ENCODE data around the gene POLR2J.

The POLR2J gene

DNA sequence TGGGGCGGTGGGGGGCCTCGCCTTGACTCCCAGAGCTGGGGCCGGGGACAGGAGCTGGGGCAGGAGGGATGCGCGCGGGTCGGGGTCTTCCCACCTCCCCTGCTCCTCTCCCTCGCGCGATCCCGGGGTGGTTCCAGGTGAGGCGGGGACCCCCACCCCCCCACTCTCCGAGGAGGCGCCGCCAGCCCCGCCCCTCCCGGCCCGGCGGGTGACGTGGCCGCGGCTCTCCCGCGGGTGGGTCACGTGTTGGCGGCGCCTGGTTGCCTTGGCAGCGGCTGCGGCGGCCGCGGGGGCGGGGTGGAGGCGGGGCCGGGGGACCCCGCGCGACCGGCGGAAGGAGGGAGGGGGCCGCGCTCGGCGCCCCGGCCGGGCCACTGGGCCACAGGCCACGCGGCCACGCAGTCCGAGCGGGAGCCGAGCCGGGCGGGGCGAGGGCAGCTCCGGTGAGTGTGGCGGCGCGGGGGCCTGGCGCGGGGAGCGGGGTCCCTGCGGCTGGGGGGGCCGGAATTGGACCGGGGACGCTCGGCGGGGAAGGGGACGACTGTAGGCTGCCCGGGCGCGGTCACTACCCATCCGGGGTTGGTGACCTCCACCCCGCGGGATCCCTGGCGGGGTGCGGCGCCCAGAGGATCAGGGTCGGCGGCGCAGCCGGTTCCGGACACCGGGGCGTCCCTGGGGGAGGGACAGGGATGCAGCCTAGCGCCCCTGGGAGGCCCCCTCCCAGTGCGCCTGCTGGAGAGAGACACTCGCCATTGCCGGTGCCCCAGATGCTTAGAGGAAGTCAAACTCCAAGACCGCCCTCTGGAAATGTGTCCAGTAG is 45.3 kb downstream of the POLR2J start, which contains the start of gene ORAI2 (continued):
- no peak for TF ChIP-seq ZNF529 (tag by site-specific recombination; IDR thresholded peaks at IDR 0.05; ENCODE audit: insufficient replicate concordance)
- TF ChIP-seq ZNF2 (tag by site-specific recombination; IDR thresholded peaks at IDR 0.05), result no peak
- TF ChIP-seq ZNF513 (tag by site-specific recombination; IDR thresholded peaks at IDR 0.05), result no peak
- TF ChIP-seq ZNF223 (tag by site-specific recombination; IDR thresholded peaks at IDR 0.05), result no peak
- TF ChIP-seq, protein P1, sequence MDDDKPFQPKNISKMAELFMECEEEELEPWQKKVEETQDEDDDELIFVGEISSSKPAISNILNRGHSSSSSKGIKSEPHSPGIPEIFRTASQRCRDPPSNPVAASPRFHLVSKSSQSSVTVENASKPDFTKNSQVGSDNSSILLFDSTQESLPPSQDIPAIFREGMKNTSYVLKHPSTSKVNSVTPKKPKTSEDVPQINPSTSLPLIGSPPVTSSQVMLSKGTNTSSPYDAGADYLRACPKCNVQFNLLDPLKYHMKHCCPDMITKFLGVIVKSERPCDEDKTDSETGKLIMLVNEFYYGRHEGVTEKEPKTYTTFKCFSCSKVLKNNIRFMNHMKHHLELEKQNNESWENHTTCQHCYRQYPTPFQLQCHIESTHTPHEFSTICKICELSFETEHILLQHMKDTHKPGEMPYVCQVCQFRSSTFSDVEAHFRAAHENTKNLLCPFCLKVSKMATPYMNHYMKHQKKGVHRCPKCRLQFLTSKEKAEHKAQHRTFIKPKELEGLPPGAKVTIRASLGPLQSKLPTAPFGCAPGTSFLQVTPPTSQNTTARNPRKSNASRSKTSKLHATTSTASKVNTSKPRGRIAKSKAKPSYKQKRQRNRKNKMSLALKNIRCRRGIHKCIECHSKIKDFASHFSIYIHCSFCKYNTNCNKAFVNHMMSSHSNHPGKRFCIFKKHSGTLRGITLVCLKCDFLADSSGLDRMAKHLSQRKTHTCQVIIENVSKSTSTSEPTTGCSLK (tag by site-specific recombination; IDR thresholded peaks at IDR 0.05), result no peak
- no peak for TF ChIP-seq ZNF658 (tag by site-specific recombination; IDR thresholded peaks at IDR 0.05)
- no peak for TF ChIP-seq SALL2 (tag by site-specific recombination; IDR thresholded peaks at IDR 0.05; ENCODE audit: borderline replicate concordance)
- TF ChIP-seq ZNF302 (tag by site-specific recombination; IDR thresholded peaks at IDR 0.05; ENCODE audit: low read depth), result no peak
- TF ChIP-seq, protein P2, sequence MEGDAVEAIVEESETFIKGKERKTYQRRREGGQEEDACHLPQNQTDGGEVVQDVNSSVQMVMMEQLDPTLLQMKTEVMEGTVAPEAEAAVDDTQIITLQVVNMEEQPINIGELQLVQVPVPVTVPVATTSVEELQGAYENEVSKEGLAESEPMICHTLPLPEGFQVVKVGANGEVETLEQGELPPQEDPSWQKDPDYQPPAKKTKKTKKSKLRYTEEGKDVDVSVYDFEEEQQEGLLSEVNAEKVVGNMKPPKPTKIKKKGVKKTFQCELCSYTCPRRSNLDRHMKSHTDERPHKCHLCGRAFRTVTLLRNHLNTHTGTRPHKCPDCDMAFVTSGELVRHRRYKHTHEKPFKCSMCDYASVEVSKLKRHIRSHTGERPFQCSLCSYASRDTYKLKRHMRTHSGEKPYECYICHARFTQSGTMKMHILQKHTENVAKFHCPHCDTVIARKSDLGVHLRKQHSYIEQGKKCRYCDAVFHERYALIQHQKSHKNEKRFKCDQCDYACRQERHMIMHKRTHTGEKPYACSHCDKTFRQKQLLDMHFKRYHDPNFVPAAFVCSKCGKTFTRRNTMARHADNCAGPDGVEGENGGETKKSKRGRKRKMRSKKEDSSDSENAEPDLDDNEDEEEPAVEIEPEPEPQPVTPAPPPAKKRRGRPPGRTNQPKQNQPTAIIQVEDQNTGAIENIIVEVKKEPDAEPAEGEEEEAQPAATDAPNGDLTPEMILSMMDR (tag by site-specific recombination; IDR thresholded peaks at IDR 0.05), result 0 out of 2 replicates have a peak, but pooled peaks have one; percentile 38
- TF ChIP-seq SP3 (tag by site-specific recombination; IDR thresholded peaks at IDR 0.05), result peak; percentile 7; the same call in 1 of the 2 replicates
- no peak for TF ChIP-seq ZNF221 (tag by site-specific recombination; IDR thresholded peaks at IDR 0.05; ENCODE audit: borderline replicate concordance)
- no peak for TF ChIP-seq TSHZ1 (tag by site-specific recombination; IDR thresholded peaks at IDR 0.05; ENCODE audit: borderline replicate concordance)
- TF ChIP-seq ZNF19 (tag by site-specific recombination; IDR thresholded peaks at IDR 0.05; ENCODE audit: low read depth), result no peak
- TF ChIP-seq BCL11B (tag by site-specific recombination; IDR thresholded peaks at IDR 0.05; ENCODE audit: low read depth), result no peak
- TF ChIP-seq GLI2 (tag by site-specific recombination; IDR thresholded peaks at IDR 0.05; ENCODE audit: borderline replicate concordance, low read depth), result no peak
- TF ChIP-seq ZNF202 (tag by site-specific recombination; IDR thresholded peaks at IDR 0.05; ENCODE audit: borderline replicate concordance), result no peak
- TF ChIP-seq ZNF664 (tag by site-specific recombination; IDR thresholded peaks at IDR 0.05), result no peak
- no peak for TF ChIP-seq ZNF184 (tag by site-specific recombination; IDR thresholded peaks at IDR 0.05)
- TF ChIP-seq TRIM28 (IDR thresholded peaks at IDR 0.05; ENCODE audit: borderline replicate concordance, low read length), result no peak
- peak; percentile 90 for TF ChIP-seq GLIS1 (tag by site-specific recombination; IDR thresholded peaks at IDR 0.05)
- TF ChIP-seq, protein P3, sequence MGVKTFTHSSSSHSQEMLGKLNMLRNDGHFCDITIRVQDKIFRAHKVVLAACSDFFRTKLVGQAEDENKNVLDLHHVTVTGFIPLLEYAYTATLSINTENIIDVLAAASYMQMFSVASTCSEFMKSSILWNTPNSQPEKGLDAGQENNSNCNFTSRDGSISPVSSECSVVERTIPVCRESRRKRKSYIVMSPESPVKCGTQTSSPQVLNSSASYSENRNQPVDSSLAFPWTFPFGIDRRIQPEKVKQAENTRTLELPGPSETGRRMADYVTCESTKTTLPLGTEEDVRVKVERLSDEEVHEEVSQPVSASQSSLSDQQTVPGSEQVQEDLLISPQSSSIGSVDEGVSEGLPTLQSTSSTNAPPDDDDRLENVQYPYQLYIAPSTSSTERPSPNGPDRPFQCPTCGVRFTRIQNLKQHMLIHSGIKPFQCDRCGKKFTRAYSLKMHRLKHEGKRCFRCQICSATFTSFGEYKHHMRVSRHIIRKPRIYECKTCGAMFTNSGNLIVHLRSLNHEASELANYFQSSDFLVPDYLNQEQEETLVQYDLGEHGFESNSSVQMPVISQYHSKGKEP (tag by site-specific recombination; IDR thresholded peaks at IDR 0.05), result no peak
- TF ChIP-seq ZNF510 (tag by site-specific recombination; IDR thresholded peaks at IDR 0.05; ENCODE audit: insufficient replicate concordance), result no peak
- no peak for TF ChIP-seq ZNF530 (tag by site-specific recombination; IDR thresholded peaks at IDR 0.05; ENCODE audit: low read depth)
- TF ChIP-seq ZFHX2 (tag by site-specific recombination; conservative IDR thresholded peaks at IDR 0.05), result peak; percentile 3; the same call in 1 of the 2 replicates
- no peak for TF ChIP-seq ZNF670 (tag by site-specific recombination; IDR thresholded peaks at IDR 0.05; ENCODE audit: low read depth)
- no peak for TF ChIP-seq HIC1 (tag by site-specific recombination; IDR thresholded peaks at IDR 0.05)

All from HEK293 (cell line).